Fibroblast of villous mesenchyme (primary cell): ENCODE results near the gene BMP7. TPM values are rescaled to one million over a fixed set of nuclear protein-coding genes. Genes with fewer than 3 reads are reported as not detected.

Source experiments
- DNase-seq: peaks from one replicate; pipeline ENCODE4 v3.0.0-alpha.2; 2010; ENCODE audit warnings: low read depth
- H3K4me3 ChIP-seq: 2 replicates; pipeline ENCODE4 v1.5.1; 2011; ENCODE audit warnings: low read depth, mild to moderate bottlenecking, low read length
- CTCF ChIP-seq: IDR thresholded peaks from 2 replicates; pipeline ENCODE4 v1.5.1; 2012; ENCODE audit warnings: low read depth, mild to moderate bottlenecking, low read length; ENCODE audit not compliant: insufficient read depth
- total RNA-seq: library from RNA; depleted of rRNA; stranded (reverse); fragments of >200 nt; gene quantifications from 2 replicates; pipeline ENCODE4 v1.2.3, GENCODE V29; 2012

Gene BMP7
- total RNA-seq, 1 donor, result not detected

- peak; percentile 56 for DNase-seq
- H3K4me3 ChIP-seq, result no peak overlapping the region
- TF ChIP-seq CTCF, result no peak
These were observed 98.3 kb downstream of the BMP7 start for GRCh38 chr20:57167971-57168701.

GRCh38 chr20:57167292-57167655 is 99.2 kb downstream of the BMP7 start:
- TF ChIP-seq CTCF, result no peak
- no peak overlapping the region for H3K4me3 ChIP-seq
- no peak for DNase-seq

- no peak for TF ChIP-seq CTCF
- no peak for DNase-seq
- no peak overlapping the region for H3K4me3 ChIP-seq
These were observed 99.7 kb downstream of the BMP7 start for GRCh38 chr20:57166568-57167291.

- no peak overlapping the region for H3K4me3 ChIP-seq
- TF ChIP-seq CTCF, result no peak
- no peak for DNase-seq
These were observed 100.9 kb downstream of the BMP7 start for GRCh38 chr20:57165427-57166004.

- no peak for TF ChIP-seq CTCF
- no peak for DNase-seq
These were observed 101.6 kb downstream of the BMP7 start for GRCh38 chr20:57164872-57165271.

GRCh38 chr20:57163041-57163440 is 103.4 kb downstream of the BMP7 start:
- no peak for DNase-seq
- TF ChIP-seq CTCF, result no peak
- no peak overlapping the region for H3K4me3 ChIP-seq

More at GRCh38 chr20:57164872-57165271, 101.6 kb downstream of the BMP7 start:
- no peak overlapping the region for H3K4me3 ChIP-seq
